Measurements from ENCODE around the gene HMGB3.

HMGB3 gene

GRCh38 chrX:151039351-151039750, 56.2 kb downstream of the HMGB3 start:
- H3K79me2 ChIP-seq = no peaks in the 10 kb centered on the region
- H3K4me1 ChIP-seq = no peaks in the 10 kb centered on the region
- no peak overlapping the region for H2AFZ ChIP-seq
- no peak for TF ChIP-seq CTCF (IDR thresholded peaks at IDR 0.05)
- H3K4me3 ChIP-seq (ENCODE audit: low read depth, low read length) = no peak overlapping the region
- no peaks in the 10 kb centered on the region for H3K27me3 ChIP-seq (ENCODE audit: control insufficient read depth, insufficient read depth, low read length)
- H3K36me3 ChIP-seq (ENCODE audit: control insufficient read depth, insufficient read depth, low read length) = no peaks in the 10 kb centered on the region
- no peaks in the 10 kb centered on the region for H3K9me3 ChIP-seq (ENCODE audit: control insufficient read depth, low read length)
- no peak overlapping the region for H3K4me2 ChIP-seq (ENCODE audit: low read length)
- no peak overlapping the region for H3K9ac ChIP-seq
- H3K27ac ChIP-seq = no peak overlapping the region
